Erythroblast (primary cell): ENCODE results near the gene SCN8A.

Experiments used
- GATA1 ChIP-seq: IDR thresholded peaks from 2 replicates; pipeline ENCODE4 v1.6.1; 2011; ENCODE audit warnings: low read depth, mild to moderate bottlenecking, control low read depth, low read length, moderate library complexity
- POLR2A ChIP-seq: IDR thresholded peaks from 2 replicates; pipeline ENCODE4 v1.6.1; 2011; ENCODE audit warnings: mild to moderate bottlenecking, low read length

DNA sequence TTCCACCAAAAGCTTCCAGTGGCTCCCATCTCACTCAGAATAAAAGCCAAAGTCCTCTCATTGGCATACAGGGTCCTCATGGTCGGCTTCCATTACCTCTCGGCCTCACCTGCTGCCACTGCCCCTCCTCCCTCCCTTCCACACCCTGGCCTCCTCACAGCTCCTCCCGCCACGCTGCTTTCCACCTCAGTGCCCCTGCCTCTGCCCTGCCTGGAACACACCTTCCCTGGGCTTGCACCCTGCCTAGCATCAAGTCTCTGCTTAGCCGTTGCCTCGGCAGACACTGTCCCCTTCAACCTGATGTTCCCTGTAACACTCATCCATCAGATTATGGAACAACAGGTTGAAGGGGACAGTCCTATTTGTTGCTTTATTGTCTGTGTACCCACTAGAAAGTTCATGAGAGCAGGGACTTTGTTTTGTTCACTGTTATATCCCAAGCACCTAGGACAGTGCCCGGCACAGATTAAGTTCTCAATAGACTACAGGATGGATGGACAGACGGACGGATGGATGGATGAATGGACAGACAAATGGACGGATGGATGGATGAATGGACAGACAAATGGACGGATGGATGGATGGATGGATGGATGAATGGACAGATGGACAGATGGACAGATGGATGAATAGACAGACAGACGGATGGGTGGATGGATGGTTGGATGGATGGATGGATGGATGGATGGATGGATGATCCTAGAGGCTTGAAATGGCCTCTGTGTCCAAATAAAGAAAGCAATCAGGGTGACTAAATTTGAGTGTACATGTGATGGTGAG lies 242.6 kb downstream of the SCN8A start:
- no peak for TF ChIP-seq POLR2A
- TF ChIP-seq GATA1, result no peak
